H4 (cell line): ENCODE measurements around the gene PUM2. TPM values are rescaled to one million over a fixed set of nuclear protein-coding genes. Genes with fewer than 3 reads are reported as not detected.

Experiments
- DNase-seq: peaks from one replicate; pipeline ENCODE4 v3.0.0-alpha.2; 2015; ENCODE audit warnings: low spot score
- total RNA-seq: library from RNA; depleted of rRNA; stranded (reverse); fragments of >200 nt; shearing (Covaris generic); gene quantifications from 2 replicates; pipeline ENCODE4 v1.2.3, GENCODE V29; 2014

Gene PUM2
- total RNA-seq, 1 experiment from 2014 or later: 12.6 TPM

DNA sequence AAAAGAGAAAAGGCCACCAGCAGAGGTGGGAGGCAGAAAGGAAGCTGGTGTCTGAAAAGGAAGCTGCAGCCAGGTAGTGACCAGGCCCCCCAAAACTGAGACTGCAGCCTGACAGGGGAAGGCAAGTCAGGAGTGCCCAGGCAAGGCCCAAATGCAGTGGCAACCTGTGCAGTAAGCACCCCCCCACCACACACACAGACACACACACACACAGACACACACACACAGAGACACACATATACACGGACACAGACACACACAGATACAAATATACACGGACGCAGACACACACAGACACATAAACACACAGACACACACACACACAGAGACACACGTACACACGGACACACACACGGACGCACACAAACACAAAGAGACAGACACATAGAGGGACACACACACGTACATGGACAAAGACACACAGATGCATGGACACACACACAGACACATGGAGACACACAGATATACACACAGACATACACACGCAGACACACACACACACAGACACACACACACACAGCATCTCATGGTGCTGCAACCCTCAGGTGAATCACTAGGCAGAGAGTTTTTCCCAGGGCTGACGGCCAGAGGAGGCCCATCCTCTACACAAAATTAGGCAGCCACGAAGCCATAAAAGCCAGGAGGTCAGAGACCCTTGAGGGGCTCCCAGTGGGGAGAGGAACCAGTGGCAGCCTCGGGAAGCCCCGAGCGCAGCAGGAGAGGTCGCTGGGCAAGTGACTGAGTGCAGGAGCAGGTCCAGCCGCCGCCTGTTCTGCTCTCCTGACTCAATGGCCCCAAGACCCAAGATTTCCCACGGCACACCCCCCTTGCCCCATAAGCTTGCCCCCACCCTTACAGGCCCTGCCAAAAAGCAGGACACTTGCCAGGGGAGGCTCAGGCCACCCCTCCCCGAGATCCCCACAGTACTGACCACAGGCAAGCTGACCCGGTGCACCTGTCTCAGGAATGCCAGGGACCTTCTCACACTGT is 132.0 kb downstream of the PUM2 start:
- no peak for DNase-seq

DNA sequence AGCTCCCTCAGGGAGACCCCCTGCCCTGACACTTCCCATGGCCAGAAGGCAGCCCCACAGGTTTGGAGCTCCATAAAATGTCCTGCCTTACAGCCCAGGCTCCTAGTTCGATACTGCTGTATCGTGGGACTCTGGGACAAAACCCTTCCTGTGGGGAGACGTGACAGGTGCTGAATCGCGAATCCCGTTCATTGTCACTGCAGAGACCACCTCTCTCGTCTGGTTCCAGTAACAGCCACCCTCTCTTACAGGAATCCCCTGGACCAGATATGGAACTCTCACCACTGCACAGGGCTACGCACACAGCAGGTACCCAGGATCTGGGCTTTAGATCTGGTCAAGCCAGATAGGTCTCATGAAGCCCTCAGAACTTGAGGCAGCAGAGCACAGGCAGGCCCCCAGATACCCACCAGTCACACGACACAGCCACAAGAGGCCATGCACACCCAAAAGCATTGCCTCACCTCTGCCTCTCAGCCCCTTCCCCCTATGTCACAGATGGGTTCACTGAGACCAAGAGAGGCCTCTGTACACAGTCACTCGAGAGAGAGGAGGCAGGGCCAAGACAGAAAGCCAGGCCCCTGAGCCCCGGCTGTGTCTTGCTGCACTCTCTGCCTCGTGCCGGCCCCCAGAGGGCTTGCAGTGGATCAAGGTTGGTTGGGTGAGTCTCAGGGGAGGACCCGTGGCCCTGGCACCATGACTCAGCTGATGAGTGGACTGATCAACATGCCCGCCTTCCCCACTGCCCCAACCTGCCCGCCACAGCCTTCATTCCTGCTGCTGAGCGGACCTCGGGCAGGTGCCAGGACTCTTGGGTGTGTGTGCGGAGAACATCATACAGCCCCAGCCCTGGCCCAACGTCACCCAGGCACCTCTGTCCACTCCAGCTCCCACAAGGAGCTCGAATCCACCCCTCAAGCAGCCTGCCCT is 133.3 kb downstream of the PUM2 start:
- DNase-seq: no peak

DNA sequence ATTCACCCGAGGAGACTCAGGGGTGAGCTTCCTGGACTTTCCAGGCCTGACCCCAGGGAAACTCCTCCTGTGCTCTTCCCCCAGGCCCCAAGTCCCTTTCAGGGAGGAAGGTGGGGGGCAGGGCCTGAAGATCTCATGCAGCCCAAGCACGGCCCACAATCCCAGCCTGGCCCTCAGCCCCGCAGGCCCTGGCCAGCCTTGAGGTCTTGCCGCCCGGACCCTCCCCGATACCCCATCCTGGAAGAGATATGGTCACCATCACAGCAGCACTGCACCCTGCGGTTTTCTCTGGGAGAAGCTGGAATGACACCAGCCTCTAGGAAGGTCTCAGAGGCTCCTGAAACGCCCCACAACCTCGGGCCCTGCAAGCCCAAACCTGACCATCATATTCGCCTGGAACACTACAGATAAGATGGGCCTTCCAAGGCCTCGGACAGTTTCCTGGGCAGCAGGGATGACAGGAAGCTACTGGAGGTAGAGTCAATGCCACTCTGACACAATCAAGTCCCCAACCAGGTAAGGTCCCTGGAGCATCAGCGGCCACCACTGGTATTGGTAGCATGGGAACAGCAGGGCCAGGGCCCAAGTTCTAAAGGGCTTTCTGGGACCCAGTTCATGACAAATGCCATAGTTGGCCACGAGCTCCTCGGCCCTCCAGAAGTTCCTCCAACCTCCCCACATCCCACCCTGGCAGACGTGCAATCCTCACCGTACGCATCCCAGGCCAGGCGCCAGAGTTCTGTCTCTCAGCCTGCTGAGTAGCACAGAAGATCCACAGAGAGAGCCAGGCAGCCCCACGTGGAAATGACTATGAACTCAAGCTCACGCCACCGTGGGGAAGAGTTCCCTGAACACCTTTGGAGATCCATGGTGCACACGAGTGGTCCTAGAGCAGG is 134.3 kb downstream of the PUM2 start:
- no peak for DNase-seq

DNA sequence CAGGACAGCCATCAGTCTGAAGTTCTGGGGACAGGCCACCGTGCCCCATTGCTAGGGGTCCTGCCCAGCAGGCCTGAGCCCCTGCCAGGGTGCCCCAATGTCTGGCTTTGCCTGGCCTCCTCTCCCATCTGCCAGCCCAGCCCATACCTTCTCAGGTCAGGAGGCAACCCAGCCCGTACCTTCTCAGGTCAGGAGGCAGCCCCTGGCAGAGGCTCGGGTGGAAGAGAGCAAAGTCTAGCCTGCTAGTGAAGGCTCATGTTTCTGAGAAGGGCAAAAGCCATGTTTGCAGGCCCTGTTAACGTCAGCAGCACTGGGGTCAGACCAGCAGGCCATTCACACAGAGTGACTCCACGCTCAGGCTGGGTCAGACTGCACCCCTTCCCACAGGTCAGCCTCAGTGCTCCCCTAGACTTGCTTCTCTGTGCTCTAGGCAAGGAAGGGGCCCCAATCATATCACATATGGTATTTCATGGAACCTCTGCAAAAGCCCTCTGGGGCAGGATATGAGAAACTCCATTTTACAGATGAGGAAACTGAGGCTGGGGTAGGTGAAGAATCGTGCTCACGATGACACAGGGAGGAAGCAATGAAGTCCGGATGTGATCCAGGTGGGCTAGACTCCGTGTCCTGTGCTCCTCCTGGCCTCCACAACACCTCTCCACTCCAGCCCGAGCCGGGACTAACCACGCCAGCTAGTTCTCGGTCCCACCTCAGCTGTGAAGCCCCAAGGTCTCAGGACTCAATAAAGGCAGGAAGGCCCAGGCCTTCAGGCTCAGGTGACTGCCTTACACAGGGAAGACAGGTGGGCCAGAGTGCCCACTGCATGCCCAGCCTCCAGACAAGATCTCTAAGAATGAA is 135.2 kb downstream of the PUM2 start:
- no peak for DNase-seq

DNA sequence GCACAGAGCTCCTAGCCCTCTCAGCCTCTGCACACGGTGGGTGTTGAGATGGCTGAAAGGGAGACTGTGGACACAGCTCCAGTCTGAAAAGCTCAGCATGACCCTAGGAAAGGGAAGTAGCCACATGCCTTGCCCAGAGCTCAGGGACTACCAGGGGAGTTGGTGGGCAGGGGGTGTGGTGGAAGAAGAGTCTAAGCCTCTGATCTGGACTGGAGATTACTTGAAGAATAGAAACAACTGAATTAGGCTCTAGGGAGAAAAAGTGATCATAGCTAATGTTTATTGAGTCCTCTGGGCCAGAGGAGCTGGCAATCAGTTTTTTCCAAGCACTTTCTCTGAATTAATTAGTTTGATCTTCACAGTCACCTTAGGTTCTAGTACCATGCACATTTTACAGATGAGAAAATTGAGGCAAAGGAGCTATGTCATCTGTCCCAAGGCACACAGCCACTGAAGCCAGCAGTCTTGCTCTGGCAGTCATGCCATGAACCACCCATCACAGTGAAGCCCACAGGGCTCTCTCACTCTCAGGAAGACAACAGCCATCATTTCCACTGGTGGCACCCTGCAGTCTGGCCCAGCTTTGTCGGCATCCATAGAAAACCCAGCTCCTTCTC is 136.0 kb downstream of the PUM2 start:
- no peak for DNase-seq

DNA sequence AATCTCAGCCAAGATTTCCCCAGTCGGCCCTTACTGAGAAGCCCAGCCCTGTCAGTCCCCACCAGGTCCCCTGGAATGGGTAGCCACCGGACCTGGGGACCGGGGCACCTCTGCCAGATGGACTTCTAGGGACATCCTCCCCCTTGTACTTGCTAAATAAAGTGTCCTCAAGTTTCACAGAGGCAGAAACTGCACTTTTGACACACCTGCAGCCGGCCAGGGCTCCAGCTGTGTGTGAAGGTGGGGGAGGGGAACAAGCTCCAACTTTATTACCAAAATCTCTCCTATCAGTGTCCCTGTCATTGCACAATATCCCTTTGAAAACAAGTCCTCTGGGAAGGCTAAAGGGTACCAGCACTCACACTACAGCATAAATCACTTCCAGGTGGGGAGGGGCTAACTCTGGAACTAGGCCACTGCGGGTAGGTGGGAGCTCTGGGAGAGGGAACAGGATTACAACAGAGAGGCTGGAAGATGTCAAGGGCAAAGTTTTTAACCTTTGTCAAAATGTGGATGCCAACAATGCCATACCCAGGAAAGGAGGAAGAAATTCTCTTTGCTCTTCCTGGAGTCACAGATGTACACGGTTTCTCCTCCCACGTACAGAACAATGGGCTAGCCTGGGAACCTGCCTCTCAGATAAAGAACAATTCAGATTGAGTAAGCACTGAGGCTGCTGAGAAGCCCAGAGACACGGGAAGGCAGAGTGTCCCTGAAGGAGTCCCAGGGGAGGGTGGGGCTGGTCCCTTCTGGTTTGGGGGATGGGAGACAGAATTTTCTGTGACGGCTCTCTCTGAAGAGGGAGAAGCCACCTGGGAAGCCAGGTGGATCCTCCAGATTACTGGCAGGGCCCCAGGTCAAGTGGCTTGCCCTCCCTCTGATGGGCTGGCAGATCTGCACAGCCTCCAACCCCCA is 136.7 kb downstream of the PUM2 start:
- no peak for DNase-seq

DNA sequence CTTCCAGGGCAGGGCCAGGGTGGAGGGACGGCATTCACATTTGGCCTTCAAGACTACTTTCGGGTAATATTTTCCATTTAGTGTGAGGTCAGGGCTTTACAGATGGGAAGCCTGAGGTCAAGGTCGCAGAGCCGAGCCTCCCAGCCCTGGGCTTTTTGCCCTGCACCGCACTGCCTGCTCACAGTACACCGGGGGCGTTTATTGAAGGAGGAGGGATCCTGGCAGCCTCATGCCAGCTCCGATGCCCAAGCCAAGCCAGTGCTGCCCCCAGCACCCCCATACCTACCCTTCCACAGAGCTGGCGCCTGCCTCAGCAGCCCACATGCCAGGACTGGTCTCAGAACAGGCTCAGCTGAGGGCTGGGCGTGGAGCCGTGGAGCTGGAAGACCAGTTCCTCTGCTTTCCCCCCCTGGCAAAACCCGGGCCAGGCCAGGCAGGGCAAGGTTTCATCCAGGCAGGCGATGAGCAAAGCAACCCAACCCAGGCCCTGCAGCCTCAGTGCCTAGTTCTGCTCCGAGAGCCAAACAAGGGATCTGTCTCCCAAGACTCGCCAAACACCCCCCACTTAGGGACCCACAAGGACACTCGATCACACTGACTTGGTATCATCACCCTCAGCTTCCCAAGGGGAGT is 137.7 kb downstream of the PUM2 start:
- no peak for DNase-seq

DNA sequence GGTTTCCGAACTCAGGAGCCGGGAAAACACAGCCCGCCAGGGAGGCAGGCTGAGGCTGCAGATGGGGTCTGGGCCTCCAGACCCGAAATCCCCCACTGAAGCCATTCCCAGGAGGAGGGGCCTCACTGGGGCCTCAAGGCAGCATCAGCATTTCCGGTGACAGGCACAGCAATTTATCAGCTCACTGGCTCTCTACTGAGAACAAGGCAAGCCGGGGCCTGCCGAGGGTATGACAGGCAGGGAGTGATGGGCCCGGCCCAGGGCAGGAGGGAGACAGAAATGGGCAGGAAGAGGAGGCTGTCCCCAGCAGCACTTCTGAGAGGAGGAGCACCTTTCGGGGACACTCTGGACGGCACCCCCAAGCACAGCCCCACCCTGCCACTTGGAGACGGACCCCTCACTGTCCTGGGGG is 138.2 kb downstream of the PUM2 start:
- DNase-seq: no peak

DNA sequence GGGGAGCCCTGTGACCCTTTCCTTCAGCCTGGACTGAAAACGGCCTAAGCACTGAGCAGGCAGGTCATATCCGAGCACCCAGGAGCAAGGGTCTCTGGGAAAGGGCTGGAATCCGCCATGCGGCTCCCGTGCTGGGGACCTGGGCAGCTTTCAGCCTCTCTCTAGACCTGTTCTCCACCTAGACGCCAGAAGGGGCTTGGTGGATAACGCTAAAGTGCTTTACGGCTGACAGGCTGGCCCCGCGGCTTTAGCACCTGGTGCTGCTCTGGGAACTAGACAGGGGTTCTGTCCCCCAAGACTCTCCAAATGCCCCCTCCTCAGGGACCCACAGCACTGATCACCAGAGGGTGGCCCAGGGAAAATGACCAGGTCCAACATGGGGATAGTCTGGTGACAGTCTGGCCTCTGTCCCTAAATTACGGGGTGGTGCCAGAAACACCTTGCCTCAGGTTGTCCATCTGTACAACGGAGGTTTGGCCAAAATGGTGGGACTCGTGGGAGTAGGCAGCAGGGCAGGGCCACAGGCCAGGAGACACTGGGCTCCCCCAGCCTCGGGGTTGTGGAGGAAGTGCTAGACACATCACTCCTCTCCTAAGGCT is 138.7 kb downstream of the PUM2 start:
- DNase-seq: no peak

DNA sequence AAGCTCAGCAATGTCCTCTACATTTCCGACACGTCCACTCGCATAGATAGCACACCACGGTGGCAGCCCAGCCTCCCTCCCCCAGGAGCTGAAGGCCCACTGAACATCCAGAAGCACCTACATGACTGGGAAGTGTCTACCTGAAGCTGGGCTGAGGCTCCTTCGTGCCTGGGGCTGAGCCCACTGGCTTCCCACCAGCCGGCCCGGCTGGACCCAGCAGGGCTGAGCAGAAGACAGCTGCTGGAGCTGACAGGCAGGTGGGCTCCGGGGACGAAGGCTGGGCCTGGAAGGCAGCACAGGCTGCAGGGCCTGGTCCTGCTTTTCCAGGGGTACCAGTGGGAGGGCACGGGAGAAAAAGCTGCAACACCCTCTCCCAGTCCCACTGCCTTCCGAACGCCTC is 139.2 kb downstream of the PUM2 start:
- no peak for DNase-seq

DNA sequence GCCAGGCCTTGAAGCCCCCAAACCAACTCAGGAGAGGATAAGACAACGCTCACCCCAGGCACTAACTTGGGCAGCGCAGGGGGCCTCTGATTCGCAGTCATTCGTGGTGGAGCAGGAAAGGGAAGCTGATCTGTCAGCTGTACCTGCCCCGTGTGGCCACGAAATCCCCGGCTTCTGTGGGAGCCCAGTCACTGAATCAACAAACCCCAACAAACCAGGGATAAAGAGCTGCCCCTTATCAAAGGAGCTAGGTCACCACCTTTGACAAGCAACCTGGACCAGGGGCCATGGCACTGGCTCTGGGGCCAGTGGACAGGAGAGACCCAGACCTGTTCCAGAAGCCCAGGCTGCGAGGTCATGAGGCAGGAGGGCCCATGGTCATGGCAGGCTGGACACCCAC is 140.2 kb downstream of the PUM2 start:
- DNase-seq: no peak

DNA sequence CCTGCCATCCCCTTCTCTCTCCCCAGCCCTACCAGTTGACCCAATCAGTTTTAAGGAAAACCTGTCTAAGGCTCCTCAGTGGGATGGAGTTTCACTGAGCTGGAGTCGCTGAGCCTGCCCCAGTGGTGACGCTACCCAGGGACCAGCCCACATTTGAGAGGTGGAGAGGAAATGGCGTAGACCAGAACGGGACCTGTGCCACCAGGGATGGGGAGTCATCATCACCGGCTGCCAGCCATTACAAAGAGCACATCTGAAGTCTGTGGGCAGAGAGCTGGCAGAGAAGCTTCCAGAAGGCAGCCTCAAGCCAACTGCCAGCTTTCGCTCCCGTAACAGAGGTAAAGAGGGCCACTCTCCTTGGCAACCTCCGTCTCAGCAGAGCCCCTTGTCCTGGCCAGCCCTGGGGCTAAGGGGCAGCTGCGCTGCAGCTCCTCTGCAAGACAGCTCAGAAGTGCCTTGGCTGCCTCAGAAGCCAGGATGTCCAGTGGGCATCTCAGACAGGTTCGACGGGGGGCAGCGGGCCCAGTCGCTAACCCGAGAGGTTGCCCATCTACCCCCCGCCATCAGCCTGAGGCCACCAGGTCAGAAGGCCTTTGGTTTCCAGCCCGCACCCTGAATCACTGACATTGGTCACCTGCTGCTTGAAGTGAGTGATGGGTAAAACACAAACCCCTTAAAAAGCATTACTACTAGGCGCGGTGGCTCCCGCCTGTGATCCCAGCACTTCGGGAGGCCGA is 141.1 kb downstream of the PUM2 start:
- DNase-seq: no peak

DNA sequence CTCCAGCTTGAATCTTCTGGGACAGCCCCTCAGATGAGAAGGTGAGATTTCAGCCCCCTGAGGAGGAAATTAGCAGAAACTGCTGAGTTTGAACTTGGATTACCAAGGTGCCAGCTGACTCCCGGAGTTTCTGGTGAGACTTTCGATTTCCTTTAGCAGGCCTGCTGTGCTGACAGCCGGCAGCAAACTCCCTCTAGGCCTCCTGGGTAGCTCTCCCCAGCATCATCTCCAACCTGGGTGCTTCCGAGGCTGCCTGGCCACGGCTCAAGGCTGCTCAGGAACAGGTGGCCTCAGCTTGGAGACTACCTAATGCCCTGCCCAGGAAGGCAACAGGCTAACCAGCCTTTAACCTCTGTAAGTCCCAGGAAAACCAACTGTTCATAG is 142.2 kb downstream of the PUM2 start:
- DNase-seq: no peak

DNA sequence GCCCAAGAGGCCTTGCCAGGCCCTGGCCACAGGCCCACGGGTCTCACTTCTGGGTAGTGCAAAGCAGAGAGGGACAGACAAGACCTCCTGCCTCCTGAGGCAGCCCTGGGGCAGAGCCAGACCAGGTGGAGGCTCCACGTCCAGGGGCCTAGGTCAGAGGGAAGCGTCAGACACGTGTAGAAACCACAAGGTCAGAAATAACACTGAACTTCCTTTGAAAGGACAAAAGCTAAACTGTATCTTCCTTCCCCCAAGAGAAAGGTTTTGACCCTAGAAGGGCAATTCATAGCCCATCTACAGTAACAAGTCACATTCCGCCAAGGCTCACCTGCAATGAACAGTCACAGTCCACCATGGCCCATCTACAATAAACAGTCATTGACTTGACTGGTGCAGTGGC is 143.6 kb downstream of the PUM2 start:
- no peak for DNase-seq

DNA sequence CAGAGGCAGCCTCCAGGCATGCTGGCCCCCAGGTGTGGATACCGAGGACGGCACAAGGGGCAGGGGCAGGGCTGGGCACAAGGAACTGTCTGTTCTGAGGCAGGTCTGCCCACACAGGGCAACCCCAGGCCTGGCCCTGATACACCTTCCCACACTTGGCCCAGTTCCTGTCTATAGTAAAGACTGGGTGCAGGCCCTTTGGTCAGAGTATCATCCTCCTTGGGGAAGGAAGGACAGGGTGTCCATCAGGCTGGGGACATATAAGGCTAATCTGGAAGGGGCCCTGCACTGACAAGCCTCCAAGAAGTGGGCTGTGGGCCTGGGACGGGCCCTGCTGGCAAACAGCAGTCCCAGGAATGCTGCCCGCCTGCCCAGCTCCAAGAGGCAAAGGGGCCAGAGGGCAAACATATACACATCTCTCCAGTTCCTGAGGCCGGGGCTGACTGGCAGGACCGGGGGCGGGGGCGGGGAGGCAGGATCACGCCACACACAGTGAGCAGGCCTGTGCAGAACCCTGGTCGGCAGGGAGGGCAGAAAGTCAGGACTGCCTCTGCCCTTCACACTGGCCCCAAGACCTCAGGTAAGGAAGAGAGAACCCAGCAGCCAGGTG is 144.6 kb downstream of the PUM2 start:
- no peak for DNase-seq

DNA sequence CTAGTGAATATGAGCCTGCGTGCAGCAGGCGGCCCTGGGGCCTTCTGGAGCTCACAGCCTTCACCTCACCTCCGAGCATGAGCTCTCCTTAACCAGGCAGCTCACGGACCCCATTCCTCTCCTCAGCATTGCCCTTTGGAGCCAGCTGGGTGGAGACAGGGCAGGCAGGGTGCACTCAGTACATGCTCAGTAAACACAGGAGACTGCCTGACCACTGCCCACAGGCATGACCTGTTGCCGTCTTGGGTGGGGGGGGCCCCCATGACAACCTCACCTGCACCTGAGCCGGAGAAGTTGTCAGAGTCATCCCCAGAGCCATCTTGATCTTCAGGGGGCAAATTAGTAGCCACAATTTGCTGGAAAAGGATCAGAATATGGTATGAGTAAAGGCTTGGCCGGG is 145.6 kb downstream of the PUM2 start:
- no peak for DNase-seq
